Smooth muscle cell (in vitro differentiated cells): ENCODE results near the gene CROCC. TPM values are rescaled to one million over a fixed set of nuclear protein-coding genes. Genes with fewer than 3 reads are reported as not detected.

ENCODE experiments used
- DNase-seq: peaks from one replicate; lab custom pipeline; 2025; ENCODE audit not compliant: unreplicated experiment; lab: John Stamatoyannopoulos, UW
- H2AFZ ChIP-seq: fragments of 200-600 bp; sonication (generic); 2 replicates; pipeline ENCODE4 v1.6.0; 2016; ENCODE audit warnings: antibody characterized with exemption, low read depth, mild to moderate bottlenecking
- H3F3A ChIP-seq: fragments of 200-600 bp; sonication (generic); 2 replicates; pipeline ENCODE4 v1.6.0; 2017; ENCODE audit warnings: antibody characterized with exemption, low read depth
- H3K27ac ChIP-seq: fragments of 200-600 bp; sonication (generic); 2 replicates; pipeline ENCODE4 v1.5.1; 2016; ENCODE audit warnings: low read depth, mild to moderate bottlenecking
- H3K27me3 ChIP-seq: fragments of 200-600 bp; sonication (generic); 2 replicates; pipeline ENCODE4 v1.6.1; 2016; ENCODE audit warnings: low read depth, mild to moderate bottlenecking
- H3K36me3 ChIP-seq: fragments of 200-600 bp; sonication (generic); 2 replicates; pipeline ENCODE4 v1.5.1; 2016; ENCODE audit warnings: low read depth
- H3K4me1 ChIP-seq: fragments of 200-600 bp; sonication (generic); 2 replicates; pipeline ENCODE4 v1.5.1; 2016; ENCODE audit warnings: low read depth
- H3K4me2 ChIP-seq: fragments of 200-600 bp; sonication (generic); 2 replicates; pipeline ENCODE4 v1.6.0; 2016; ENCODE audit warnings: mild to moderate bottlenecking
- H3K4me3 ChIP-seq: fragments of 200-600 bp; sonication (generic); 2 replicates; pipeline ENCODE4 v1.5.1; 2016; ENCODE audit warnings: mild to moderate bottlenecking
- H3K79me2 ChIP-seq: fragments of 200-600 bp; sonication (generic); 2 replicates; pipeline ENCODE4 v1.6.0; 2016; ENCODE audit warnings: low read depth, mild to moderate bottlenecking
- H3K9ac ChIP-seq: fragments of 200-600 bp; sonication (generic); 2 replicates; pipeline ENCODE4 v1.6.0; 2016; ENCODE audit warnings: low read depth
- H3K9me3 ChIP-seq: fragments of 200-600 bp; sonication (generic); replicated peaks from 2 replicates; pipeline ENCODE4 v1.5.1; 2016; ENCODE audit warnings: low read depth
- H4K20me1 ChIP-seq: fragments of 200-600 bp; sonication (generic); 2 replicates; pipeline ENCODE4 v1.6.0; 2016; ENCODE audit warnings: low read depth
- CTCF ChIP-seq: fragments of 200-600 bp; sonication (generic); IDR thresholded peaks from 2 replicates; pipeline ENCODE4 v1.5.1; 2017; ENCODE audit warnings: borderline replicate concordance, mild to moderate bottlenecking, antibody characterized with exemption; ENCODE audit not compliant: insufficient read depth, poor library complexity, severe bottlenecking
- WGBS: methylation state at CpG from one replicate; pipeline ENCODE4 v1.1.7; 2016; ENCODE audit warnings: low lambda C conversion rate; 5-methylcytosine and 5-hydroxymethylcytosine counted together
- polyA plus RNA-seq: library from polyadenylated mRNA; unstranded; fragments of >200 nt; fragmentation: Nextera tagmentation; extraction: Ambion mirVana; gene quantifications from 2 replicates; pipeline ENCODE4 v1.2.1, GENCODE V29; 2016
- total RNA-seq: library from RNA; depleted of rRNA; stranded (reverse); fragments of >200 nt; gene quantifications from 2 replicates; pipeline ENCODE4 v1.2.3, GENCODE V29; 2014

The CROCC gene
- total and polyA plus RNA-seq, 2 experiments from 2014 or later: 19.7 to 24.0 TPM

- Histone ChIP-seq H3K36me3 (no peaks in the 10 kb centered on the region), H3K27ac (no peak within 1 kb of the TSS)
- 4% methylated on average over 65 of the region's 94 CpGs for WGBS
Measured at GRCh38 chr1:17011439-17012307, 89.9 kb downstream of the CROCC start, which contains the start of gene ATP13A2. TSS of gene ATP13A2 (minus strand) at chr1:17011928. CDS start at chr1:17011738, 190 bp downstream.

GRCh38 chr1:17012775-17013490 lies 91.2 kb downstream of the CROCC start:
- no peak overlapping the region for H3K9ac ChIP-seq
- no peak overlapping the region for H3K4me3 ChIP-seq
- H4K20me1 ChIP-seq: peaks cover 29% of the 10 kb centered on the region
- no peak overlapping the region for H3K4me2 ChIP-seq
- TF ChIP-seq CTCF: no peak
- peaks cover 3% of the 10 kb centered on the region for H3K4me1 ChIP-seq
- no peaks in the 10 kb centered on the region for H3K27me3 ChIP-seq
- no peak overlapping the region for H3K27ac ChIP-seq
- WGBS: 78% methylated on average over 9 of the region's 9 CpGs
- no peaks in the 10 kb centered on the region for H3K79me2 ChIP-seq
- no peak overlapping the region for H2AFZ ChIP-seq
- H3K9me3 ChIP-seq: no peaks in the 10 kb centered on the region
- no peaks in the 10 kb centered on the region for H3K36me3 ChIP-seq
- peaks cover 14% of the 10 kb centered on the region for H3F3A ChIP-seq
- no peak for DNase-seq

More at GRCh38 chr1:17011439-17012307, 89.9 kb downstream of the CROCC start, which contains the start of gene ATP13A2:
- H3K27me3 ChIP-seq: no peaks in the 10 kb centered on the region
- peak within 1 kb of the TSS; percentile 68 for H2AFZ ChIP-seq
- peaks cover 7% of the 10 kb centered on the region for H3F3A ChIP-seq
- H3K4me2 ChIP-seq: peak within 1 kb of the TSS; percentile 98
- H3K4me3 ChIP-seq: peak within 1 kb of the TSS; percentile 62
- H3K9ac ChIP-seq: no peak within 1 kb of the TSS
- no peaks in the 10 kb centered on the region for H3K9me3 ChIP-seq
- DNase-seq: peak; percentile 22
- TF ChIP-seq CTCF: no peak
- peaks cover 3% of the 10 kb centered on the region for H3K4me1 ChIP-seq
- peaks cover 39% of the 10 kb centered on the region for H4K20me1 ChIP-seq
- H3K79me2 ChIP-seq: no peaks in the 10 kb centered on the region

GRCh38 chr1:17013491-17014320 lies 92.0 kb downstream of the CROCC start:
- Histone ChIP-seq H2AFZ (no peak overlapping the region), H3K27ac (no peak overlapping the region), H3K36me3 (no peaks in the 10 kb centered on the region), H3K4me3 (no peak overlapping the region), H3K27me3 (no peaks in the 10 kb centered on the region), H3K79me2 (no peaks in the 10 kb centered on the region), H3K9ac (no peak overlapping the region), H3K4me2 (no peak overlapping the region), H3K4me1 (peaks cover 3% of the 10 kb centered on the region), H3F3A (peaks cover 15% of the 10 kb centered on the region), H3K9me3 (no peaks in the 10 kb centered on the region), H4K20me1 (peaks cover 21% of the 10 kb centered on the region)
- no peak for TF ChIP-seq CTCF
- WGBS: 71% methylated on average over 13 of the region's 13 CpGs
- no peak for DNase-seq
